ENCODE data around the gene ITM2A.

The ITM2A gene

GRCh38 chrX:79365591-79365990, 1.5 kb downstream of the ITM2A start:
- Histone ChIP-seq H3K4me3 (ENCODE audit: severe bottlenecking) (no peak overlapping the region), H3K36me3 (ENCODE audit: low read depth) (no peaks in the 10 kb centered on the region), H3K9me3 (ENCODE audit: severe bottlenecking) (no peaks in the 10 kb centered on the region), H3K4me1 (ENCODE audit: insufficient read depth, poor library complexity, severe bottlenecking) (no peaks in the 10 kb centered on the region), H3K27me3 (ENCODE audit: insufficient read depth, poor library complexity, severe bottlenecking) (no peaks in the 10 kb centered on the region), H3K27ac (ENCODE audit: poor library complexity, severe bottlenecking) (no peak overlapping the region)
- ATAC-seq (ENCODE audit: low read depth) (no peak), DNase-seq (ENCODE audit: low spot score) (no peak)
- TF ChIP-seq, protein P1, sequence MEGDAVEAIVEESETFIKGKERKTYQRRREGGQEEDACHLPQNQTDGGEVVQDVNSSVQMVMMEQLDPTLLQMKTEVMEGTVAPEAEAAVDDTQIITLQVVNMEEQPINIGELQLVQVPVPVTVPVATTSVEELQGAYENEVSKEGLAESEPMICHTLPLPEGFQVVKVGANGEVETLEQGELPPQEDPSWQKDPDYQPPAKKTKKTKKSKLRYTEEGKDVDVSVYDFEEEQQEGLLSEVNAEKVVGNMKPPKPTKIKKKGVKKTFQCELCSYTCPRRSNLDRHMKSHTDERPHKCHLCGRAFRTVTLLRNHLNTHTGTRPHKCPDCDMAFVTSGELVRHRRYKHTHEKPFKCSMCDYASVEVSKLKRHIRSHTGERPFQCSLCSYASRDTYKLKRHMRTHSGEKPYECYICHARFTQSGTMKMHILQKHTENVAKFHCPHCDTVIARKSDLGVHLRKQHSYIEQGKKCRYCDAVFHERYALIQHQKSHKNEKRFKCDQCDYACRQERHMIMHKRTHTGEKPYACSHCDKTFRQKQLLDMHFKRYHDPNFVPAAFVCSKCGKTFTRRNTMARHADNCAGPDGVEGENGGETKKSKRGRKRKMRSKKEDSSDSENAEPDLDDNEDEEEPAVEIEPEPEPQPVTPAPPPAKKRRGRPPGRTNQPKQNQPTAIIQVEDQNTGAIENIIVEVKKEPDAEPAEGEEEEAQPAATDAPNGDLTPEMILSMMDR (IDR thresholded peaks at IDR 0.05; ENCODE audit: poor library complexity, severe bottlenecking), result no peak

- no peaks in the 10 kb centered on the region for H3K36me3 ChIP-seq (ENCODE audit: low read depth)
- no peaks in the 10 kb centered on the region for H3K9me3 ChIP-seq (ENCODE audit: severe bottlenecking)
- no peak for ATAC-seq (ENCODE audit: low read depth)
- H3K27ac ChIP-seq (ENCODE audit: poor library complexity, severe bottlenecking), result no peak overlapping the region
- no peaks in the 10 kb centered on the region for H3K27me3 ChIP-seq (ENCODE audit: insufficient read depth, poor library complexity, severe bottlenecking)
- no peak overlapping the region for H3K4me3 ChIP-seq (ENCODE audit: severe bottlenecking)
- DNase-seq (ENCODE audit: low spot score), result no peak
- TF ChIP-seq, protein P1 (IDR thresholded peaks at IDR 0.05; ENCODE audit: poor library complexity, severe bottlenecking), result no peak
- no peaks in the 10 kb centered on the region for H3K4me1 ChIP-seq (ENCODE audit: insufficient read depth, poor library complexity, severe bottlenecking)
These were observed 2.8 kb downstream of the ITM2A start for GRCh38 chrX:79364306-79364705.

DNA sequence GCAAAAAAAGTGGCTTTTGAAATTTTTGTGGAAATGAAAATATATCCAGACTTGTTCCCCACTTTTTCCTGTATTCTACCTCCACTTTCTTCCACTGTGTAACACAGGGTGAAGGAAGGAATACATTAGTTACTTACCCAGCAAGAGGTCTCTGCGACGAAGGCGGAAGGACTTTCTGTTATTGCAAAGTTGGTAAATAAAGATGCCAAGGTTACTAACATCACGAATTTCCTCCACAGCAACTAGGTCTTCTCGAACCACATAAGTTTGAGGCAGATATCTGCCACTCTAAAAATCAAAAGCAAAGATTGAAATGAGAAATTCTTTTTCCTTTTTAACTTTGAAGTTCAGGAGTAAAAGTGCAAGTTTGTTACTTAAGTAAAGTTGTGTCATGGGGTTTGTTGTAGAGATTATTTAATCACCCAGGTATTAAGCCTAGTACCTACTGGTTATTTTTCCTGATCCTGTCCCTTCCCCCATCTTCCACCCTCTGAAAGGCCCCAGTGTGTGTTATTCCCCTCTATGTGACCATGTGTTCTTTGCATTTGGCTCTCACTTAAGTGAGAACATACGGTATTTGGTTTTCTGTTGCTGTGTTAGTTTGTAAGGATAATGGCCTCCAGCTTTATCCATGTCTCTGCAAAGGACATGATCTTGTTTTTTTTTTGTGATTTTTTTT, 5.8 kb downstream of the ITM2A start:
- no peaks in the 10 kb centered on the region for H3K27me3 ChIP-seq (ENCODE audit: insufficient read depth, poor library complexity, severe bottlenecking)
- DNase-seq (ENCODE audit: low spot score) (no peak), ATAC-seq (ENCODE audit: low read depth) (no peak)
- H3K4me3 ChIP-seq (ENCODE audit: severe bottlenecking), result no peak overlapping the region
- TF ChIP-seq, protein P1 (IDR thresholded peaks at IDR 0.05; ENCODE audit: poor library complexity, severe bottlenecking), result no peak
- H3K4me1 ChIP-seq (ENCODE audit: insufficient read depth, poor library complexity, severe bottlenecking), result no peaks in the 10 kb centered on the region
- no peaks in the 10 kb centered on the region for H3K9me3 ChIP-seq (ENCODE audit: severe bottlenecking)
- no peak overlapping the region for H3K27ac ChIP-seq (ENCODE audit: poor library complexity, severe bottlenecking)
- H3K36me3 ChIP-seq (ENCODE audit: low read depth), result no peaks in the 10 kb centered on the region

DNA sequence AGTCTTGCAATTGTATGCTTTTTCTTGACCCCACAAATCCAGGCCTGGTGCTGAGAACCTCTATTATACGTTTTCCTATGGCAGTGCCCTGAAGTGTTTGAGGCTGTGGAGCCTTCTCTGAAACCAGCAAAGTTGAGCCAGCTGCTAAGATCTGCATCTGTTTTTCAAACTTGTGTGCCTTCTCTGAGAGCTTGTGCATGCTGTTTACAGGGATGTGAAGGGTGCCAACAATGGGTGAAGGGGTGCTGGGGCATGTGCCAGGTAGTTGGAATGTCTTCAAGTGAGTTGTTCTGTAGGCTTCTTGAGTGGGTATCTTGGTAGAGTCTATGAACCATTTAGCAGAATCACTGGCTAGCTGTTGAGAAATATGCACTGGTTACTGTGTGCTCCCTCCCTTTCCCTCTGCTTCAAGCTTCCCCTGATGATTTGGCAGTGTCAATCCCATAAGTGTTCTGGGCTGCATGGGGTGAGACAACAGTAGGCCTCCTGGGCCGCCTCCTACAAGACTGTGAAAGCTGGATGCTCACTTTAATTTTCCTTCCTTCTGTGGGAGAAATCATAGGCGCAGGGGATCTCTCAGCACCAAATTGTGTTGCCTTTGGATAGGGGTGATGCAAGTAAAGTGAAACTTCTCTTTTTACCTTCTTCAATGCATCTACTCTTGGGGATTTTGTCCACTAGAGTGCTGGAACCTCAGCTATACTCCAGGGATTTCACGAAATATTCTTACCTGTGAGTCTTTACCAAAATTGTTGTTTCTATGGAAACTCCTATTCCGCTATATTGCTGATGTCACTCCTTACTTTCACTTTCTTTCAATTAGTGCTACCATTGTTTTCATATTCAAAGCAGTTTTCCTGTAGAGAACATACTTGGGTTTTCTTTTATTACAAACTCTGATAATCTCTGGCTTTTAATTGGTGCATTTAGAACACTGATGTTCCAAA, 30.0 kb downstream of the ITM2A start:
- no peak overlapping the region for H3K27ac ChIP-seq (ENCODE audit: poor library complexity, severe bottlenecking)
- H3K9me3 ChIP-seq (ENCODE audit: severe bottlenecking), result no peaks in the 10 kb centered on the region
- TF ChIP-seq, protein P1 (IDR thresholded peaks at IDR 0.05; ENCODE audit: poor library complexity, severe bottlenecking), result no peak
- no peaks in the 10 kb centered on the region for H3K4me1 ChIP-seq (ENCODE audit: insufficient read depth, poor library complexity, severe bottlenecking)
- H3K27me3 ChIP-seq (ENCODE audit: insufficient read depth, poor library complexity, severe bottlenecking), result no peaks in the 10 kb centered on the region
- ATAC-seq (ENCODE audit: low read depth) (no peak), DNase-seq (ENCODE audit: low spot score) (no peak)
- H3K36me3 ChIP-seq (ENCODE audit: low read depth), result no peaks in the 10 kb centered on the region
- no peak overlapping the region for H3K4me3 ChIP-seq (ENCODE audit: severe bottlenecking)

Data from RWPE2 (cell line).